Suprapubic skin (tissue), 4 donors: ENCODE results near the gene GATAD2A.

Experiments used
- CTCF ChIP-seq, 2 donors: fragments of 200-600 bp in 1 of 2; fragments of 450-650 bp in 1 of 2; sonication (generic) in 1 of 2; IDR thresholded peaks; one replicate each; pipeline ENCODE4 v1.5.1; 2016 to 2019; ENCODE audit warnings: antibody characterized with exemption in 2 of 2, mild to moderate bottlenecking in 1 of 2, moderate library complexity in 1 of 2
- POLR2A ChIP-seq, 2 donors: fragments of 450-650 bp; IDR thresholded peaks; one replicate each; pipeline ENCODE4 v1.6.1; 2017; ENCODE audit warnings: antibody characterized with exemption in 2 of 2, mild to moderate bottlenecking in 2 of 2, moderate library complexity in 2 of 2
- POLR2AphosphoS5 ChIP-seq, 3 donors: sonication (generic); formaldehyde crosslinking; IDR thresholded peaks; one replicate each; pipeline ENCODE4 v1.6.1; 2017; ENCODE audit warnings: antibody characterized with exemption in 3 of 3

- no peak for TF ChIP-seq CTCF (IDR thresholded peaks at IDR 0.05)
- TF ChIP-seq POLR2A (IDR thresholded peaks at IDR 0.05) = no peak
- no peak for TF ChIP-seq POLR2AphosphoS5 (IDR thresholded peaks at IDR 0.05)
Observed at GRCh38 chr19:19525611-19526380, 120.3 kb downstream of the GATAD2A start.
